HepG2 (cell line): Measurements from ENCODE around the gene RHBDD3.

ENCODE experiments used
- TCF7 ChIP-seq: sonication (generic); IDR thresholded peaks from 2 replicates; pipeline ENCODE4 v1.6.1; 2016; ENCODE audit warnings: antibody characterized with exemption, low read depth
- ZNF263 ChIP-seq: sonication (generic); formaldehyde crosslinking; IDR thresholded peaks from 2 replicates; pipeline ENCODE4 v1.4.0; 2020; ENCODE audit warnings: missing genetic modification reagents

DNA sequence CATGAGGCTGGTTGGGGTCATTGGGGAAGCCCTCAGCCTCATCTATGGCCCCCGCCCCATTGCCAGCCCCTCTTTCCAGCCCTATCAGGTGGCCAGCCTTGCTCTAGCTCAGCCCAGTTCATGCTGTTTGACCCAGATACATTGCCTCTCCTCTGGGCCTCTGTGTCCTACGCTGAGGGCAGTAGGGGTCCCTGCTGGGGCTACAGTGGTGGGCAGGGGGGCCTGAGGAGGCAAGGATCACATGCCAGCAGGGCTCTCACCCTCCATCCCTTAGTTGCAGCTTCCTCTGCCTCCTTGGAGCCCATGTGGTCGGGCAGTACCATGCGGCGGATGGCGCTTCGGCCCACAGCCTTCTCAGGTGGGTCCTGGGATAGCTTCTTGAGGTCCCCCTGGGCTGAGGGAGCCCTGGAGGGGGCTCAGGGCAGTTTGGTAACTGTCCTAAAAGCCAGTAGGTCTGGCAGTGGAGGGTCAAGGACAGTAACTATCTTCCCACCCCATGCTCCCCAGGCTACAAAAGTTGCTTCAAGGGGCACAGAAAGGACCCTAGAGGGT, 42.8 kb downstream of the RHBDD3 start:
- TF ChIP-seq ZNF263 (CRISPR knock-in tag) (no peak), TCF7 (no peak)
